Sigmoid colon (tissue), 7 donors: ENCODE measurements around the gene RRP12. TPM values are rescaled to one million over a fixed set of nuclear protein-coding genes. Genes with fewer than 3 reads are reported as not detected.

Experiments used
- DNase-seq: peaks from one replicate; pipeline ENCODE4 v3.0.0-alpha.2; 2019
- H3K27ac ChIP-seq, 4 donors: fragments of 200-600 bp; sonication (generic); one replicate each; pipeline ENCODE4 v1.5.1; 2016 to 2019; ENCODE audit warnings: mild to moderate bottlenecking in 1 of 4
- H3K27me3 ChIP-seq, 3 donors: fragments of 200-600 bp; sonication (generic); one replicate each; pipeline ENCODE4 v1.5.1; 2019; ENCODE audit warnings: mild to moderate bottlenecking in 1 of 3
- H3K36me3 ChIP-seq, 4 donors: fragments of 200-600 bp; sonication (generic); one replicate each; pipeline ENCODE4 v1.5.1; 2016 to 2019
- H3K4me1 ChIP-seq, 4 donors: fragments of 200-600 bp; sonication (generic); one replicate each; pipeline ENCODE4 v1.5.1; 2017 to 2019
- H3K4me3 ChIP-seq, 4 donors: fragments of 200-600 bp; sonication (generic); one replicate each; pipeline ENCODE4 v1.5.1; 2017 to 2019; ENCODE audit warnings: mild to moderate bottlenecking in 2 of 4, moderate library complexity in 1 of 4
- H3K9me3 ChIP-seq, 4 donors: fragments of 200-600 bp in 3 of 4; sonication (generic) in 3 of 4; one replicate each; pipeline versions ENCODE4 v1.5.1 to v1.6.1; 2013 to 2019
- EP300 ChIP-seq, 4 donors: sonication (generic); formaldehyde crosslinking; IDR thresholded peaks; one replicate each; pipeline ENCODE4 v1.6.1; 2017; ENCODE audit warnings: antibody characterized with exemption in 4 of 4
- POLR2A ChIP-seq, 2 donors: fragments of 450-650 bp; IDR thresholded peaks; one replicate each; pipeline ENCODE4 v1.6.1; 2016; ENCODE audit warnings: antibody characterized with exemption in 2 of 2, mild to moderate bottlenecking in 2 of 2, moderate library complexity in 2 of 2
- POLR2AphosphoS5 ChIP-seq, 4 donors: sonication (generic); formaldehyde crosslinking; IDR thresholded peaks; one replicate each; pipeline ENCODE4 v1.6.1; 2017; ENCODE audit warnings: antibody characterized with exemption in 4 of 4
- WGBS, 2 donors: extraction: QIAGEN DNeasy Blood & Tissue Kit; methylation state at CpG; one replicate each; pipeline ENCODE4 v1.1.7; 2013; 5-methylcytosine and 5-hydroxymethylcytosine counted together
- intact Hi-C: fragments of 100-400 bp; cut with DNase I; formaldehyde crosslinking; loops from one replicate; pipeline ENCODE4 v1.15.1; 2023
- polyA plus RNA-seq, 3 donors: library from polyadenylated mRNA; stranded (reverse); fragments of 200-250 nt; gene quantifications; one replicate each; pipeline ENCODE4 v1.2.3, GENCODE V29; 2013
- total RNA-seq, 4 donors: library from RNA; depleted of rRNA; stranded (reverse); fragments of >200 nt; gene quantifications; one replicate each; pipeline ENCODE4 v1.1.0, GENCODE V29; 2016
- TF ChIP-seq, protein P1 (sequence below), 4 experiments: fragments of 450-650 bp in 3 of 4; fragments of 200-600 bp in 1 of 4; IDR thresholded peaks; one replicate each; pipeline ENCODE4 v1.5.1; 2016 to 2019; ENCODE audit warnings: antibody characterized with exemption in 4 of 4, mild to moderate bottlenecking in 3 of 4, moderate library complexity in 2 of 4
- donor health status: healthy with polysubstance abuse.
- donor health status: Bipolar disorder and iron deficiency.
- donor health status: healthy.

The RRP12 gene
- total and polyA plus RNA-seq, 7 donors: 3.2 to 18.8 (median 7.8) TPM

DNA sequence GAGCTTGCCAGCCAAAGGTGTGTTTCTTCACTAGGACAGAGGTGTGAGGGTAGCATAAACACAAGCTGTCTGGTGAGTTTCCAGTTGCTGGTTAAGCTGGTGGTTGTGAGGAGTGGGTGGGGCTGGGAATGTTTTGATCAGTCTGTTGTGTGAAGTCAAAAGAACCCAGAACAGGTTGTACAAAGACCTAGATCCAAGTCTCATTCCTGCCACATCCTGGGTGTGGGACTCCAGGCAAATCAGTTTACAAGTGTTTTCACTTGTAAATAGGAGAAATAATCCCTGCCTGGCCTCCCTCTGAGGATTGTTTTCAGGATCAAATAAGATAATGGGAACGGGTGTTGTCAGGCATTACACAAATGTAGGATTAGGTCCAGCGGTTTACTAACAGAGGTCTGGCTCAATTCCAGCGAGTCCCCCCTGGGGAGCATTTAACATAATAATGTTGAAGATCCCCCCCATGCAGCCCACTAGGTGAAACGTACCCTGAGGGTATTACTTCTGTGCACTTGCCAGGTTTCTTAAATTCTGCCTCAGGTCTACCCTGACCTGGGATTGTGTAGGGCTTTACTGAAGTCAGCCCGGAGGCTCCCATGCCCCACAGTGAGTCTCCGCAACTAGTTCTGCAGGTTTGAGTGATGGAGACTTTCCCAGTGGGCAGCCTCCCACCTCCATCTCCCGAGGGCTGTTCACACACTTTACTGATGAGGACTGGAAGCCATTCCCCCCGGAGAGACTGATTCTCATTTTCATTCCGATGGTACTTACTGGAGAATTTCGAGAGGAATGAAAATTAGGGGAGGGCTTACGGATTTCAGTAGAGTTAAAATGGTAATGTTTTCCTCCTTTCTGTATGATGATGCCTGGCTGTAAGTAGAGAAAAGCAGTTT lies 64.0 kb downstream of the RRP12 start:
- intact Hi-C loops: no loop called here
- Histone ChIP-seq H3K4me3 (no peak overlapping the region), H3K27ac (peak overlapping the region in 3 of 4 donors; percentile 2 to 34 (median 32)), H3K36me3 (no peaks in the 10 kb centered on the region), H3K9me3 (no peaks in the 10 kb centered on the region), H3K4me1 (peaks cover 0 to 32% (median 23%) of the 10 kb centered on the region in 4 donors), H3K27me3 (no peaks in the 10 kb centered on the region)
- TF ChIP-seq, protein P1, sequence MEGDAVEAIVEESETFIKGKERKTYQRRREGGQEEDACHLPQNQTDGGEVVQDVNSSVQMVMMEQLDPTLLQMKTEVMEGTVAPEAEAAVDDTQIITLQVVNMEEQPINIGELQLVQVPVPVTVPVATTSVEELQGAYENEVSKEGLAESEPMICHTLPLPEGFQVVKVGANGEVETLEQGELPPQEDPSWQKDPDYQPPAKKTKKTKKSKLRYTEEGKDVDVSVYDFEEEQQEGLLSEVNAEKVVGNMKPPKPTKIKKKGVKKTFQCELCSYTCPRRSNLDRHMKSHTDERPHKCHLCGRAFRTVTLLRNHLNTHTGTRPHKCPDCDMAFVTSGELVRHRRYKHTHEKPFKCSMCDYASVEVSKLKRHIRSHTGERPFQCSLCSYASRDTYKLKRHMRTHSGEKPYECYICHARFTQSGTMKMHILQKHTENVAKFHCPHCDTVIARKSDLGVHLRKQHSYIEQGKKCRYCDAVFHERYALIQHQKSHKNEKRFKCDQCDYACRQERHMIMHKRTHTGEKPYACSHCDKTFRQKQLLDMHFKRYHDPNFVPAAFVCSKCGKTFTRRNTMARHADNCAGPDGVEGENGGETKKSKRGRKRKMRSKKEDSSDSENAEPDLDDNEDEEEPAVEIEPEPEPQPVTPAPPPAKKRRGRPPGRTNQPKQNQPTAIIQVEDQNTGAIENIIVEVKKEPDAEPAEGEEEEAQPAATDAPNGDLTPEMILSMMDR (IDR thresholded peaks at IDR 0.05): no peak
- TF ChIP-seq POLR2A (IDR thresholded peaks at IDR 0.05): no peak
- TF ChIP-seq POLR2AphosphoS5 (IDR thresholded peaks at IDR 0.05): no peak
- TF ChIP-seq EP300 (IDR thresholded peaks at IDR 0.05): no peak
- DNase-seq: no peak
- 19 to 51% methylated on average over 11 of the region's 11 CpGs for WGBS, 2 donors

DNA sequence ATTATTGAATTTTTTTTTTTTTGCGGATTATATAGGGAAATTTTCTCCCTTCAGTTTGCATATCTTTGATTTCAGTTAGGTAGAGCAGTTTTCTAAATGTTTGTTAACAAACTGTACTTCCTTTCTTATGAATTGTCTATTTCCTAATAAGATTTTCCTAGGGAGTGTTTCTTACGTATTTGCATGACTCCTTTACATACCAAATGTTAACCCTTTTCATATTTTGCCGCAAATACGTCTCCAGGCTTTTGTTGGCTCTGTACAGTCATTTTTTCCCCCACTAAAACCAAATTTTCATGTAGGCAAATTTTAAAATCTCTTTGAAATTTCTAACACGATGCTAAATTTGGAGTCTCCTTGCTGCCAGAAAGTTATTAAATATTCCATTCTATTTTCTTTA lies 64.7 kb downstream of the RRP12 start:
- Histone ChIP-seq H3K9me3 (no peaks in the 10 kb centered on the region), H3K4me1 (peaks cover 0 to 39% (median 31%) of the 10 kb centered on the region in 4 donors), H3K27ac (peak overlapping the region in 1 of 4 donors; percentile 32), H3K36me3 (no peaks in the 10 kb centered on the region), H3K4me3 (no peak overlapping the region), H3K27me3 (no peaks in the 10 kb centered on the region)
- intact Hi-C loops: no loop called here
- TF ChIP-seq EP300 (IDR thresholded peaks at IDR 0.05): no peak
- no peak for TF ChIP-seq POLR2AphosphoS5 (IDR thresholded peaks at IDR 0.05)
- no peak for TF ChIP-seq POLR2A (IDR thresholded peaks at IDR 0.05)
- WGBS, 2 donors: 8 to 37% methylated on average over 5 of the region's 5 CpGs
- DNase-seq: no peak

DNA sequence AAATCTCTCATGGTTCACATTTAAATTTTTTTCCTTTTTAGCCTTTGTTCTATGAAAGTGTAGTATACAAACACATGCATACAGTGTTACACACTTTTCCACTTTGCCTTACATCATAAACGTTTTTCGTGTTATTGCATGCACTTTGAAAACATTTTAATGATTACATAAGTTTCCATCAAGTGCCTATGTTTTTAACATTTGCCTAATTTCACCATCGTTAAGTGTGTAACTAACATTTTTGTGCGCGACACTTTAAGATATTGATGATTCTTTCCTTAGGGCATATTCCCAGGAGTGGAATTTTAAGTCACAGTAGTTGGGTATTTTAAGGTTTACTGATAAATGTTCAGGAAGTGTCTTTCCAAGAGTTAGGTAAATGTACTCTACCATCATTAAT lies 65.1 kb downstream of the RRP12 start:
- TF ChIP-seq, protein P1 (IDR thresholded peaks at IDR 0.05): no peak
- TF ChIP-seq POLR2AphosphoS5 (IDR thresholded peaks at IDR 0.05) (no peak), POLR2A (IDR thresholded peaks at IDR 0.05) (no peak)
- Histone ChIP-seq H3K27me3 (no peaks in the 10 kb centered on the region), H3K36me3 (no peaks in the 10 kb centered on the region), H3K4me1 (peaks cover 0 to 44% (median 35%) of the 10 kb centered on the region in 4 donors), H3K27ac (no peak overlapping the region), H3K9me3 (no peaks in the 10 kb centered on the region), H3K4me3 (no peak overlapping the region)
- intact Hi-C loops: no loop called here
- no peak for DNase-seq
- 39 to 61% methylated on average over 5 of the region's 5 CpGs for WGBS, 2 donors

DNA sequence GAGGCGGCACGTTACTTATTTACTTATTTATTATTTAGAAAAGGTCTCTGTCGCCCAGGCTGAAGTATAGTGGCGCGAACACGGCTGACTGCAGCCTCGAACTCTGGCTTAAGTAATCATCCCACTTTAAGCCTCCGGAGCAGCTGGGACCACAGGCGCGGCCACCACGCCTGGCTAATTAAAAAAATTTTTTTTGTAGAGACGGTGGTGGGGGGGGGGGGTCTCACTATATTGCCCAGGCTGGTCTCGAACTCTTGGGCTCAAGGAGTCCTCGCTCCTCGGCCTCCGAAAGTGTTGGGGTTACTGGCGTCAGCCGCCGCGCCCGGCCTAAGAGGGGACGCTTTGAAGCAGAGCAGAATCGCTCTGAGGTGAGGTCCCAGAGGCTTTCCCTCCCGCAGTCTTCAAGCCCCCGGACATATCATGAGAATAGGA lies 65.9 kb downstream of the RRP12 start:
- Histone ChIP-seq H3K36me3 (no peaks in the 10 kb centered on the region), H3K4me1 (peaks cover 0 to 52% (median 41%) of the 10 kb centered on the region in 4 donors), H3K27ac (peak overlapping the region; percentile 93 to 95 (median 94))

More for the DNA sequence above, 65.9 kb downstream of the RRP12 start:
- TF ChIP-seq POLR2AphosphoS5 (IDR thresholded peaks at IDR 0.05) (no peak), POLR2A (IDR thresholded peaks at IDR 0.05) (no peak), EP300 (IDR thresholded peaks at IDR 0.05) (no peak)
- TF ChIP-seq, protein P1 (IDR thresholded peaks at IDR 0.05): no peak
- Histone ChIP-seq H3K9me3 (no peaks in the 10 kb centered on the region), H3K4me3 (peak overlapping the region; percentile 79 to 92 (median 81)), H3K27me3 (no peaks in the 10 kb centered on the region)
- no peak for DNase-seq
- intact Hi-C loops: no loop called here
- 10 to 17% methylated on average over 25 of the region's 25 CpGs for WGBS, 2 donors
